22Rv1 (cell line): ENCODE results near the gene PEAR1.

Experiments used
- ZFX ChIP-seq: fragments of 450-650 bp; IDR thresholded peaks from 2 replicates; pipeline ENCODE4 v1.6.1; 2017; ENCODE audit warnings: antibody characterized with exemption, borderline replicate concordance
- TF ChIP-seq, protein P1 (sequence below): fragments of 450-650 bp; IDR thresholded peaks from 2 replicates; pipeline ENCODE4 v1.5.1; 2017; ENCODE audit warnings: mild to moderate bottlenecking

- TF ChIP-seq, protein P1, sequence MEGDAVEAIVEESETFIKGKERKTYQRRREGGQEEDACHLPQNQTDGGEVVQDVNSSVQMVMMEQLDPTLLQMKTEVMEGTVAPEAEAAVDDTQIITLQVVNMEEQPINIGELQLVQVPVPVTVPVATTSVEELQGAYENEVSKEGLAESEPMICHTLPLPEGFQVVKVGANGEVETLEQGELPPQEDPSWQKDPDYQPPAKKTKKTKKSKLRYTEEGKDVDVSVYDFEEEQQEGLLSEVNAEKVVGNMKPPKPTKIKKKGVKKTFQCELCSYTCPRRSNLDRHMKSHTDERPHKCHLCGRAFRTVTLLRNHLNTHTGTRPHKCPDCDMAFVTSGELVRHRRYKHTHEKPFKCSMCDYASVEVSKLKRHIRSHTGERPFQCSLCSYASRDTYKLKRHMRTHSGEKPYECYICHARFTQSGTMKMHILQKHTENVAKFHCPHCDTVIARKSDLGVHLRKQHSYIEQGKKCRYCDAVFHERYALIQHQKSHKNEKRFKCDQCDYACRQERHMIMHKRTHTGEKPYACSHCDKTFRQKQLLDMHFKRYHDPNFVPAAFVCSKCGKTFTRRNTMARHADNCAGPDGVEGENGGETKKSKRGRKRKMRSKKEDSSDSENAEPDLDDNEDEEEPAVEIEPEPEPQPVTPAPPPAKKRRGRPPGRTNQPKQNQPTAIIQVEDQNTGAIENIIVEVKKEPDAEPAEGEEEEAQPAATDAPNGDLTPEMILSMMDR, result no peak
- TF ChIP-seq ZFX, result no peak
Measured at GRCh38 chr1:156936721-156937220, 43.3 kb downstream of the PEAR1 start.
